ENCODE data around the gene WDFY4.
A peak's percentile ranks its signal among the peaks of the same experiment; 100 is the strongest.

WDFY4 gene

GRCh38 chr10:48653944-48654698 lies 30.6 kb upstream of the WDFY4 start:
- in situ Hi-C loops (cut with MboI; ENCODE audit: low pct_unique_long_range_greater_than_20kb, low sequenced_read_pairs): loop anchor here (10.0 to 25.0 kb wide), 2 partner anchors 99 to 858 kb away; no protein-coding TSS in a partner anchor
- no peak for DNase-seq

DNA sequence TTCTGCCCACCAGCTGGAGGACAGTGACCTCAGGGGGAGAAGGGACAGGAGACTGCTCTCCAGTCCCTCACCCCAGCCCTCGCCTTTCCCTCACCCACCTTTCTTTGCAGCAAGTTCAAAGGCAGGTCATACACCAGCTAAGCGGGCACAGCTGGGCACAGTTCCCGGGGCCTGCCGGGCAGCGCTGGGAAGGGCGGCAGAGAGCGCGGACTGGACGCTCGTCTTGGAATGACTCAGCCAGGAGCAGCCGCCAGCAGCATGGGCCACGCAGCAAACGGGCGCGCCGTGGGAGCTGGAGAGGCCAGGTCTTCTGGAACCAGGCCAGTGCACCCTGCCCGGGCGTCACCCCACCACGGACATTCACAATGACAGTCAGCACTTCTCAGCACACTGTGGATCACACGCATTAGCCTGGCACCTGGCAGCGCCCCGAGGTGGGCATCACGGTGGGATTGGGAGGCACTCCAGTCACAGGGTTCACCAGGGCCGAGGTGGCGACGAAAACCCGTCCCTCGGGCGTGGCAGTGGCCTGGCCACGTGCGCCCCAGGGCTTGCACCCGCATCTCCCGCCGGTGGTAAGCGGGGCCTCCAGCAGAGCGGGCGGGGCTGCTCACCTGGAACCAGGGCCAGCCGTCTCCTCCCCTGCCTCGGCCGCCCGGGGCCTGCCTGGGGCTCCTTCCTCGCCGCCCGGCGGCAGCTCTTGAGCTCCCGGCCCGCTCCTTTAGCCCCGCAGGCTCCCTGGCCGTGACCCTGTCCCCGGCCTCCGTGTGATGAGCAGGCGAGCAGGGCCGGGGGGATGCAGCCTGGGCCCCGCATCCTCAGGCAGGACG lies 29.0 kb upstream of the WDFY4 start:
- in situ Hi-C loops (cut with MboI; ENCODE audit: low pct_unique_long_range_greater_than_20kb, low sequenced_read_pairs): loop anchor here (10.0 to 25.0 kb wide), 2 partner anchors 101 to 857 kb away; no protein-coding TSS in a partner anchor
- no peak for DNase-seq

- DNase-seq: peak; percentile 98
- in situ Hi-C loops (cut with MboI; ENCODE audit: low pct_unique_long_range_greater_than_20kb, low sequenced_read_pairs): loop anchor here (10.0 to 25.0 kb wide), 2 partner anchors 102 to 856 kb away; no protein-coding TSS in a partner anchor
Measured at GRCh38 chr10:48656241-48656913, 28.3 kb upstream of the WDFY4 start.

- in situ Hi-C loops (cut with MboI; ENCODE audit: low pct_unique_long_range_greater_than_20kb, low sequenced_read_pairs): loop anchor here (10.0 to 25.0 kb wide), 2 partner anchors 102 to 855 kb away; no protein-coding TSS in a partner anchor
- no peak for DNase-seq
Measured at GRCh38 chr10:48656914-48657305, 27.8 kb upstream of the WDFY4 start.

DNA sequence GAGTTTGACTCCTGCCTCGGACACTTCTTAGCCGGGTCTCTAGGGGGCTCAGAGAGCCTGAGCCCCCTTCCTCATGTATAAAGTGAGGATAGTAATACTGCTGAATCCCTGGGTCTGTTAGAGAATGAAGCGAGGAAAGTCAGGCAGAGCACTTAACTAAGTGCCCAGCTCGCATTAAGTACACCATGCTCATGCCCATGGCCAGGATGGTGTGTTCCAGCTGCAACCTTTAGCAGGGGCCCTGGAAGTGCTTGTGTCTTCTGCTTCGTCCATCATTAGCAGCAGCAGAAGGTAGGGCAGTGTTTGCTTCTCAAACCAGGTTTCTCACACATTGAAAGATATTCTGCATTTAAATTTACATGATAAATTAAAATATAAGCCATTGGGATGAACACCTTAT lies 27.3 kb upstream of the WDFY4 start:
- in situ Hi-C loops (cut with MboI; ENCODE audit: low pct_unique_long_range_greater_than_20kb, low sequenced_read_pairs): loop anchor here (10.0 to 25.0 kb wide), 2 partner anchors 103 to 855 kb away; no protein-coding TSS in a partner anchor
- no peak for DNase-seq

DNA sequence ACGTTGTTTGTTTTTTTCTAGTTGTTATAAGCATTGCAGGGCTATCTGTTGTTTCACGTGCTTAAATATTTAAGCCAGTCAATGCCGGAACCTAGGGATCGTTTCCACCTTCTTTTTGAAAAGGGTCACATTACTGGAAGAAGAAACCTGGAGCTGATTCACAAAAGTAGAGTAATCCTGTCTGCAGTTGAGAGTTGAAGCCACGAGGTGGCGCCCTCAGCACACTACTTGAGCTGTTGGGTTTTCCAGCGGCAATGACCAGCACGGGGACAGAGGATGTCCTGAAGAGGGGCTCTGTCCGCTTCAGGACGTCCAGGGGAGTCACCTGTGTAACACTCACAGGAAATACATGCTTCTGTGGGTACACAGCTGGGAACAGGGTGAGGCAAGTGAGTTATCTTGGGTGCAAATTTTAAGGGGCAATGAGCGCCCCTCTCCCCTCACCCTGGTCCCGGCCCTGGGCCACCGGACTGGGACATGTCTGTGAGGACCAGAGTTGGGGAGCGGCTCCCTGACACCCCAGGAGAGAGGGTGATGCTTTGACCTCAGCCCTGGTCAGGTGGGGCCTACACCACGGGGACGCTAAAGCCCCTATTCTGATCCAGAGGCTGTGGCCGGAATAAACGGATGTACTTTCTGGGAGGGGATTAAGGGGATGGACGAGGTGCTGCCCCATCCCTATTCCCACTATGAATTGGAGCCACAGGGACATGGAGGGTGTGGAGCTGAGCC lies 26.3 kb upstream of the WDFY4 start:
- in situ Hi-C loops (cut with MboI; ENCODE audit: low pct_unique_long_range_greater_than_20kb, low sequenced_read_pairs): loop anchor here (10.0 to 25.0 kb wide), 2 partner anchors 104 to 854 kb away; no protein-coding TSS in a partner anchor
- DNase-seq: peak; percentile 73

DNA sequence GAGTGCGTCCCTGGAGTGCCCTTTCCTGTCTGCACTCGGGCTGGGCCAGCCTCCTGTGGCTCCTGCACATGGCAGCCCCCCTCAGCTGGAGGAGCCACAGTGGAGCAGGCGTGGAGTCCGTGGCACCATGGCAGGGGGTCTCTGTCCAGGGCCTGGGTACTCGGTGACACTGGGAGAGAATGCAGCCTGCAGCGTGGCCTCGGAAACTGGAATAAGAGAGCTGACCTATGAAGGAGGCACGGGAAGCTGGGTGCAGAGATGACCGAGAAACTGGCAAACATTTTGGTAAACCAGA lies 25.8 kb upstream of the WDFY4 start:
- in situ Hi-C loops (cut with MboI; ENCODE audit: low pct_unique_long_range_greater_than_20kb, low sequenced_read_pairs): loop anchor here (10.0 to 25.0 kb wide), 2 partner anchors 104 to 853 kb away; no protein-coding TSS in a partner anchor
- no peak for DNase-seq

DNA sequence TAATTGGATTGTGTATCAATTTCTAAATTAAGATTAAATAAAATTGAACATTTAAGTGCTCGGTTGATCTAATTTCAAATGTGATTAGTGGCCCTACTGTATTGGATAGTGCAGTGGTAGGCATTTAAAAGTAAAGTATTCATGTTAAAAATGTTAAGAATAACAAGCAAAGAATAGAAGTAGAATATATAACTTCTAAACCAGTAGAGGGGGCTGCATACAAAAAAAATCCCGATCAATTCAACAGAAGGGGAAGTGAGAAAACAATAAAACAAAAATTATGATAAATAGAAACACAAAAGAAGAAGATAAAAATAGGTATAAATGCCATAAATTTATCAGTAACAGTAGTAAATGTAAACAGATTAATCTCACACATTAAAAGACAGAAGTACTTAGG lies 24.9 kb upstream of the WDFY4 start:
- DNase-seq: peak; percentile 73
- in situ Hi-C loops (cut with MboI; ENCODE audit: low pct_unique_long_range_greater_than_20kb, low sequenced_read_pairs): loop anchor here (10.0 to 25.0 kb wide), 2 partner anchors 105 to 853 kb away; no protein-coding TSS in a partner anchor

DNA sequence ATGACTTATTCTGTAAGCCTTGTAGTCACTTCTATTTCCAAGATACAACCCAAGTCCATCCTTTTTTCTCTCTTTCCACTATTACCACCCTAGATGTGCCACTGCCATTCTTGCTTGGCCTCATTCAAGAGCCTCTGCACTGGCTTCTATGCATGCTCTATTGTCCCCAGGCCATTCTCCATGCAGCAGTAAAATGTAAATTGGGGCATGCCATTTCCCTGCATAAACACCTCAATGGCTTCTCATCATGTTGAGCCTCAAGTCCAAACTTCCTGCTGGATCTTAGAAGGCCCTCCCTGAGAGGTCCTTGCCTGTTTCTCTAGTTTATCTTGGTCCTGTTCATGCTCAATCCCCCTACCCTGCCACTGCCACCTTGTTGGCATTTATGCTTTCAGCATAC lies 23.2 kb upstream of the WDFY4 start:
- in situ Hi-C loops (cut with MboI; ENCODE audit: low pct_unique_long_range_greater_than_20kb, low sequenced_read_pairs): loop anchor here (25.0 kb wide), 1 partner anchor 851 kb away; no protein-coding TSS in a partner anchor

GRCh38 chr10:48667960-48668590 lies 16.6 kb upstream of the WDFY4 start:
- in situ Hi-C loops (cut with MboI; ENCODE audit: low pct_unique_long_range_greater_than_20kb, low sequenced_read_pairs): loop anchor here (25.0 kb wide), 1 partner anchor 844 kb away; no protein-coding TSS in a partner anchor
- peak; percentile 80 for DNase-seq

More for the DNA sequence above, 23.2 kb upstream of the WDFY4 start:
- DNase-seq: no peak

- peak; percentile 48 for DNase-seq
- in situ Hi-C loops (cut with MboI; ENCODE audit: low pct_unique_long_range_greater_than_20kb, low sequenced_read_pairs): loop anchor here (25.0 kb wide), 1 partner anchor 841 kb away; no protein-coding TSS in a partner anchor
Measured at GRCh38 chr10:48670978-48671913, 13.4 kb upstream of the WDFY4 start.

- DNase-seq: no peak
- in situ Hi-C loops (cut with MboI; ENCODE audit: low pct_unique_long_range_greater_than_20kb, low sequenced_read_pairs): loop anchor here (25.0 kb wide), 1 partner anchor 840 kb away; no protein-coding TSS in a partner anchor
Measured at GRCh38 chr10:48671914-48672595, 12.6 kb upstream of the WDFY4 start.

DNA sequence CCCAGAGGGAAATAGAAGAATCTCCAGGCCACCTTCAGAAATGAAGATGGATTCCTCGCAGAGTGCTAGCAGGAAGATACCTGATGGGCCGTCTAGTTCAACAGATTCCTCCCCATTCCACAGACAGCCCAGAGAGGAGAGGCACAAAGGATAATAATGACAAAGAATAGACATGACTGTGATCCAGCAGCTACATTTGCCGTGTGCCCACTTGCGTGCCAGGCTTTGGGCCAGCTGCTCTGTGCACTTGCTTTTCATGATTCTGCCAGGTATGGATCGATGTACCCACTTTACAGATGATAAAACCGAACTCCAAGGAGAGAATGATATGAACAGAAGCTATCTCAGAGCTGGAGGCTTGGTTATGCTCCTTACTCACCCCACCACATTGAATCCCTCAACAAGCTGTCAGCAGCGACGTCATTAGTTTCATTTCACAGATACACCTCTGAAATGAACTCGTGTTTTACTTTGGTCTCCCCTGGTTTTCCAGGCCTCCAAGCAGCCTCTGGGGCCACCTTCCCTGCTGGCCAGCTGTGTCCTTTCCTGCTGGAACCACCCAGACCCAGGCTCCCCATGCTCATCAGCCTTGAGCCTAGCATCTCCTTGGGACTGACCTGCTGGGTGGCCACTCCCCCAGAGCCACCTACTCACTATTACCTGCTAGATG lies 11.9 kb upstream of the WDFY4 start:
- in situ Hi-C loops (cut with MboI; ENCODE audit: low pct_unique_long_range_greater_than_20kb, low sequenced_read_pairs): loop anchor here (25.0 kb wide), 1 partner anchor 840 kb away; no protein-coding TSS in a partner anchor
- no peak for DNase-seq

DNA sequence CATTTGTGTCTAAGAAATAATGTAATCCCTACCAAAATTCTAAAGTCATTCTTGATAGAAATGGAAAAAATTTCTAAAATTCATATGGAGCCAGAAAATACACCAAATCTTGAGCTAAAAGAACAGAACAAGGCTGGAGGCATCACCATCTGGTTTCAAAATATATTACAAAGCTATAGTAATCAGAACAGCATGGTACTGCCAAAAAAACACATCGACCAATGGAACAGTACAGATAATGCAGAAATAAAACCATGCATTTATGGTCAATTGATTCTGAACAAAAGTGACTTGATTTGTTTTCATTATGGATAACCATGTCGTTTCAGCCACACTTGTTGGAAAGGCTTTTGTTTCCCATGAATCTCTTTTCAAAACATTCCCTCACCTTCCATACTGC lies 7.0 kb upstream of the WDFY4 start:
- DNase-seq: no peak
- in situ Hi-C loops (cut with MboI; ENCODE audit: low pct_unique_long_range_greater_than_20kb, low sequenced_read_pairs): no loop called here

GRCh38 chr10:48678041-48678440 lies 6.6 kb upstream of the WDFY4 start:
- DNase-seq: no peak
- in situ Hi-C loops (cut with MboI; ENCODE audit: low pct_unique_long_range_greater_than_20kb, low sequenced_read_pairs): no loop called here

DNA sequence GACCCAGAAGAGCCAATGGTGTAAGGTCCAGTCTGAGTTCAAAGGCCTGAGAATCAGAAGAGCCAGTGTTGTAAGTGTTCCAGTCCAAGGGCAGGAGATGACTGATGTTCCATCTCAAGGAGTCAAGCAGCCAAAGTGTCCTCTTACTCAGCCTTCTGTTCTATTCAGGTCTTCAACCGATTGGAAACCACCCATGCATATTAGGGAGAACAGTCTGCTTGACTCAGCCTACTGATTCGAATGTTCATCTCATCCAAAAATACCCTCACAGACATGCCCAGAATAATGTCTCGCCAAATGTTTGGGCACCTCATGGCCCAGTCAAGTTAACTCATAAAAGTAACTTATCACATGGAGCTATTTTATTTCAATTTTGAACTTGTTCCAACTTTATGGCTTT lies 2.9 kb upstream of the WDFY4 start:
- no peak for DNase-seq

More for the DNA sequence above, 2.9 kb upstream of the WDFY4 start:
- in situ Hi-C loops (cut with MboI; ENCODE audit: low pct_unique_long_range_greater_than_20kb, low sequenced_read_pairs): no loop called here
